CD4-positive, alpha-beta T cell (primary cell): ENCODE results near the gene KLHL3. TPM values are rescaled to one million over a fixed set of nuclear protein-coding genes. Genes with fewer than 3 reads are reported as not detected.

Experiments
- ATAC-seq: fragments of 200-7000 bp; cut with Tn5 transposase; one replicate; pipeline ENCODE4 v1.10.0; 2022; ENCODE audit warnings: mild to moderate bottlenecking; ENCODE audit not compliant: poor library complexity
- CTCF ChIA-PET: fragments of 350-600 bp; sonication (Branson Sonifier 250); formaldehyde crosslinking; loops from one replicate; lab custom pipeline; 2021; ENCODE audit warnings: antibody characterized with exemption, inconsistent platforms; lab: Charles Lee
- POLR2A ChIA-PET: fragments of 350-600 bp; sonication (Branson Sonifier 250); formaldehyde crosslinking; loops from one replicate; lab custom pipeline; 2021; ENCODE audit warnings: antibody characterized with exemption, inconsistent platforms; lab: Charles Lee
- DNase-seq, 14 experiments: peaks; one replicate each; pipeline ENCODE4 v3.0.0-alpha.2; 2013 to 2020; ENCODE audit warnings: mixed read lengths in 2 of 14
- H3K27ac ChIP-seq, 2 donors: one replicate each; pipeline versions ENCODE4 v1.5.1 to v1.7.0; 2013; ENCODE audit warnings: low read length in 2 of 2, low read depth in 1 of 2, mild to moderate bottlenecking in 1 of 2
- H3K27me3 ChIP-seq, 2 experiments: 1 replicate in 1 of 2; 2 replicates in 1 of 2; pipeline versions ENCODE4 v1.6.1 to v1.7.0; 2013; ENCODE audit warnings: low read length in 2 of 2, control low read depth in 1 of 2, mild to moderate bottlenecking in 1 of 2, moderate library complexity in 1 of 2; ENCODE audit not compliant: insufficient read depth in 2 of 2, control insufficient read depth in 1 of 2
- H3K36me3 ChIP-seq: one replicate; pipeline ENCODE4 v1.6.1; 2013; ENCODE audit warnings: low read length, control low read depth; ENCODE audit not compliant: insufficient read depth
- H3K4me1 ChIP-seq: one replicate; pipeline ENCODE4 v1.6.1; 2013; ENCODE audit warnings: low read length, control low read depth; ENCODE audit not compliant: insufficient read depth
- H3K4me3 ChIP-seq: one replicate; pipeline ENCODE4 v1.5.1; 2013; ENCODE audit warnings: mild to moderate bottlenecking, low read length, moderate library complexity
- H3K9me3 ChIP-seq, 2 experiments: 1 replicate in 1 of 2; 2 replicates in 1 of 2; pipeline versions ENCODE4 v1.6.1 to v1.7.0; 2013; ENCODE audit warnings: low read length in 2 of 2, mild to moderate bottlenecking in 2 of 2, control low read depth in 1 of 2, moderate library complexity in 1 of 2; ENCODE audit not compliant: control insufficient read depth in 1 of 2, insufficient read depth in 1 of 2
- H3K27ac Mint-ChIP-seq: one replicate; pipeline ENCODE4 v1.8.0; 2020; ENCODE audit warnings: mixed read lengths
- H3K27me3 Mint-ChIP-seq: one replicate; pipeline ENCODE4 v1.8.0; 2021; ENCODE audit warnings: mixed read lengths
- H3K36me3 Mint-ChIP-seq: one replicate; pipeline ENCODE4 v1.8.0; 2021; ENCODE audit warnings: low read depth, mixed read lengths
- H3K4me1 Mint-ChIP-seq: one replicate; pipeline ENCODE4 v1.8.0; 2021; ENCODE audit warnings: low read depth, mixed read lengths
- H3K4me3 Mint-ChIP-seq: one replicate; pipeline ENCODE4 v1.8.0; 2020; ENCODE audit warnings: mild to moderate bottlenecking, mixed read lengths
- H3K9me3 Mint-ChIP-seq: one replicate; pipeline ENCODE4 v1.8.0; 2020; ENCODE audit warnings: mixed read lengths
- CTCF ChIP-seq: fragments of 200-600 bp; IDR thresholded peaks from one replicate; pipeline ENCODE4 v1.8.0; 2022; ENCODE audit warnings: antibody characterized with exemption, mild to moderate bottlenecking
- intact Hi-C, 2 experiments: fragments of 100-400 bp; cut with DNase I in 1 of 2; cut with micrococcal nuclease in 1 of 2; formaldehyde crosslinking; loops; one replicate each; pipeline versions ENCODE4 v1.15.1 to v1.9.0; 2023 to 2025; cut with DNase I, micrococcal nuclease
- total RNA-seq, 174 experiments: library from RNA in 2 of 174; stranded (reverse) in 2 of 174; gene quantifications; one replicate each; pipeline ENCODE4 v1.2.3 and lab custom pipeline; 2021 to 2026

The KLHL3 gene
- total RNA-seq, 2 experiments from 2014 or later, result 22.0 to 25.9 TPM

DNA sequence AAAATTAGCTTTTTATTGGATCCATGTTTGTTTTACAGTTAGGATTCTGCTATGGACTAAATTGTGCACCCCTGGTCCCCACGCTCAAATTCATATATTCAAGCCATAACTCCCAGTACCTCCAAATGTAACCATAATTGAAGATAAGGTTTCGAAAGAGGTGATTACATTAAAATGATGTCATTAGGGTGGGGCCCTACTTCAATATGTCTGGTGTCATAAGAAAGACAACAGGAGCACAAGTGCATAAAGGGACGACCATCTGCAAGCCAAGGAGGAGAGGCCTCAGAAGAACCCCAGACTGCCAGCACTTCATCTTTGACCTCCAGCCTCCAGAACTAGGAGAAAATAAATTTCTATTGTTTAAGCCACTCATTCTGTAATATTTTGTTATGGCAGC is 25.7 kb upstream of the KLHL3 start:
- Mint-ChIP-seq H3K4me1 (no peaks in the 10 kb centered on the region), H3K27me3 (no peaks in the 10 kb centered on the region), H3K9me3 (no peaks in the 10 kb centered on the region), H3K4me3 (no peak overlapping the region), H3K36me3 (peaks cover 5% of the 10 kb centered on the region), H3K27ac (no peak overlapping the region)
- no peak overlapping the region for H3K4me3 ChIP-seq
- ChIA-PET CTCF (no interaction called here), POLR2A (no interaction called here)
- H3K9me3 ChIP-seq, result no peaks in the 10 kb centered on the region
- H3K27ac ChIP-seq, result no peak overlapping the region
- intact Hi-C loops, result no loop called here
- no peaks in the 10 kb centered on the region for H3K36me3 ChIP-seq
- no peaks in the 10 kb centered on the region for H3K4me1 ChIP-seq
- no peak for TF ChIP-seq CTCF
- ATAC-seq (no peak), DNase-seq (no peak)
- no peaks in the 10 kb centered on the region for H3K27me3 ChIP-seq

GRCh38 chr5:137760719-137761516 is 25.0 kb upstream of the KLHL3 start:
- ChIA-PET CTCF (no interaction called here), POLR2A (no interaction called here)
- Histone ChIP-seq H3K27me3 (no peaks in the 10 kb centered on the region), H3K4me3 (no peak overlapping the region), H3K4me1 (no peaks in the 10 kb centered on the region), H3K9me3 (no peaks in the 10 kb centered on the region), H3K27ac (no peak overlapping the region), H3K36me3 (no peaks in the 10 kb centered on the region)
- H3K9me3 Mint-ChIP-seq, result no peaks in the 10 kb centered on the region
- H3K27me3 Mint-ChIP-seq, result no peaks in the 10 kb centered on the region
- no peak overlapping the region for H3K27ac Mint-ChIP-seq
- no peak for TF ChIP-seq CTCF
- H3K4me1 Mint-ChIP-seq, result no peaks in the 10 kb centered on the region
- intact Hi-C loops, result no loop called here
- no peak overlapping the region for H3K4me3 Mint-ChIP-seq
- H3K36me3 Mint-ChIP-seq, result peaks cover 3% of the 10 kb centered on the region
- DNase-seq (no peak), ATAC-seq (no peak)

GRCh38 chr5:137760294-137760693 is 24.4 kb upstream of the KLHL3 start:
- Histone ChIP-seq H3K4me1 (peaks cover 5% of the 10 kb centered on the region), H3K27me3 (no peaks in the 10 kb centered on the region), H3K4me3 (no peak overlapping the region), H3K27ac (no peak overlapping the region), H3K36me3 (no peaks in the 10 kb centered on the region), H3K9me3 (no peaks in the 10 kb centered on the region)
- no peaks in the 10 kb centered on the region for H3K9me3 Mint-ChIP-seq
- ChIA-PET CTCF (interaction anchor here (0.9 kb wide), 1 partner anchor 18 kb away, joined by 5 read pairs; no protein-coding TSS in a partner anchor), POLR2A (no interaction called here)
- H3K4me1 Mint-ChIP-seq, result peaks cover under 1% of the 10 kb centered on the region
- no peak overlapping the region for H3K27ac Mint-ChIP-seq
- no peak for TF ChIP-seq CTCF
- ATAC-seq (no peak), DNase-seq (no peak)
- intact Hi-C loops, result no loop called here
- no peak overlapping the region for H3K4me3 Mint-ChIP-seq
- H3K36me3 Mint-ChIP-seq, result peaks cover under 1% of the 10 kb centered on the region
- no peaks in the 10 kb centered on the region for H3K27me3 Mint-ChIP-seq
